Stimulated activated CD4-positive, alpha-beta T cell treated with anti-CD3 and anti-CD28 coated beads, Interleukin-2, amount 100 ng/mL, for 24 hours (primary cell): ENCODE results near the gene SMARCD2.
"Not testable (repeated sequence)": the region's sequence is repeated elsewhere in the genome, so short reads cannot be mapped to it uniquely, and the experiment has no call there.

ENCODE experiments used
- DNase-seq, 2 donors: peaks; one replicate each; pipeline ENCODE4 v3.0.0-alpha.2; 2020

Gene SMARCD2

DNA sequence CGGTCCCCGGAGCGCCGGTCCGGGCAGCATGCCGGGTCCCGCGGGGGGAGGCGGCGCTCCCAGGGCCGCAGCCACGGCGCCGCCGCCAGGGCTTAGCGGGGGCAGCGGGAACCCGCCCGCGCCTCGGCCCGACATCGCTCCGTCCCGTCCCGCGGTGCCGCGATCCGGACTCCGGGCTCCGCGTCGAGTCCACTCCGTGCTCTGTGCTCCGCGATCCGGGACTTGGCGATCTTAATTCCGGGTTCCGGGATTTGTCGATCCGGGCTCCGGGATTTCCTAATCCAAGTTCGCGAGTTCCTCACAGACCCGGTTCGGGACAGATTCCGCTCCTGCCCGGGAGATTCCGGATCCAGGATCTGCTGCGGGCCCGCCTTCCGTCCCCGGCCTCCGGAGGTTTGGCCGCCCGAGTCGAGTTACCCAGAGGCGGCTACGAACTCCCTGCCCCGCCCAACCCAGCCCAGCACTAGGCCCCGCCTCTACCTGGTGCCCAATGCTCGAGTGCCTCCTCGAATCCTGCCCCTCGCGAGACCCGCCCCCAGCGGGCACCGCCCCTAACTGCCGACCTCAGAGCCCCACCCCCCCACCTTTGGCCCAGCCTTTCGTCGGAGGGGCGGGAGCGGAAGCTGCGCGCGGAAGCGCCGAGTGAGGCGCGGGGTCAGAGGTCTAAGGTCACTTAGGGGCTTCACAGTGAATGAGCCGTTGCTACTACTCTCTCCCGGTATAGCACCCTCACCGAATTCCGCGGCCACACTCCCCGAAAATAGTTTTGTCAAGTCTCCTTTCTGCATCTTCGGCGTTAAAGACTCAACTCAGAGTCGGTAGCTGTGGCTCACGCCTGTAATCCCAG is at the start of gene SMARCD2:
SMARCD2 (minus strand) TSS at position 146 of the 847 bp plus-strand sequence; CDS start at position 135, 11 bp downstream.
- peak; percentile 99 for DNase-seq

DNA sequence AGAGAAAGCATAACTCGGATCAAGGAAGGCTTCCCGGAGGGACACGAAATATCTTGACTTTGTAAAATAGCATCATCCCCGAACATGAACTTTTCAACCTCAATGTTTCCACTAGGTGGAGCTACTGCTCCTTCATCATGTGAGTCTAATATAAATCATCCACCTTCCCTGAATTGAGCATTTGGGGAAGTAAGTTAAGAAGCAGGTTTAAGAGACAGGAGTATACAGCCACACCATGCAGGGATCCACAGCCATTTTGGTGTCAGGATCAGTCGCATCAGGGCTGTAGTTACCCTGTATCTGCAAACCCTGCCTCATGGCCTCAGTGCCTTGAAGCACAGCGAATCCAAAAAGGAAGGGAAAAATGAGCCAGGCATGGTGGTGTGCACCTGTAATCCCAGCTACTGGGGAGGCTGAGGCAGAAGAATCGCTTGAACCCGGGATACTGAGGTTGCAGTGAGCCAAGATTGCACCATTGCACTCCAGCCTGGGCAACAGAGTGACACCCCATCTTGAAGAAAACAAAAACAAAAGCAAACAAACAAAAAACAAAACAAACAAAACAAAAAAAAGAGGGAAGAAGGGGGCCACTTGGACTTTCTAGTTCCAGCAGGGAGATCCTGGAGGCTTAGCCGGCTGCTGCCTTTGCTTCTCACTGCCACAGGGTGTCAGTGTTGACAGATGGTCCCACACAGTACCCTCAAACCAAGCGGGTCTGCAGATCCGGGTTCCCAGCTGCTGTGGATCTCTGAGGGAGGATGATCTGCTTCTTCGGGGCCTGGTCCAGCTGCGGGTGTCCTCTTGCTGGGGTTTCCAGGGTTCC is 46.8 kb upstream of the SMARCD2 start:
- DNase-seq = peak in 1 of 2 donors; percentile 22

DNA sequence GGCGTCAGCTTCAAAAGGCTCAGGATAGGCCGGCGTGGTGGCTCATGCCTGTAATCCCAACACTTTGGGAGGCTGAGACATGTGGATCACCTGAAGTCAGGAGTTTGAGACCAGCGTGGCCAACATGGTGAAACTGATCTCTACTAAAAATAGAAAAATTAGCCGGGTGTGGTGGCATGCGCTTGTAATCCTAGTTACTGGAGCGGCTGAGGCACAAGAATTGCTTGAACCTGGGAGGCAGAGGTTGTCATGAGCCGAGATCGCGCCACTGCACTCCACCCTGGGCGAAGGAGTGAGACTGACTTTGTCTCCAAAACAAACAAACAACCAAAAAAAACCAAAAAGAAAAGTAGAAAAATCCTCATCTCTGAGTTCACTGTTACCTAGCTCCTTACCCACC is 42.6 kb upstream of the SMARCD2 start:
- DNase-seq = not testable (repeated sequence)

GRCh38 chr17:63882626-63883126 is 40.2 kb upstream of the SMARCD2 start:
- DNase-seq = not testable (repeated sequence)

DNA sequence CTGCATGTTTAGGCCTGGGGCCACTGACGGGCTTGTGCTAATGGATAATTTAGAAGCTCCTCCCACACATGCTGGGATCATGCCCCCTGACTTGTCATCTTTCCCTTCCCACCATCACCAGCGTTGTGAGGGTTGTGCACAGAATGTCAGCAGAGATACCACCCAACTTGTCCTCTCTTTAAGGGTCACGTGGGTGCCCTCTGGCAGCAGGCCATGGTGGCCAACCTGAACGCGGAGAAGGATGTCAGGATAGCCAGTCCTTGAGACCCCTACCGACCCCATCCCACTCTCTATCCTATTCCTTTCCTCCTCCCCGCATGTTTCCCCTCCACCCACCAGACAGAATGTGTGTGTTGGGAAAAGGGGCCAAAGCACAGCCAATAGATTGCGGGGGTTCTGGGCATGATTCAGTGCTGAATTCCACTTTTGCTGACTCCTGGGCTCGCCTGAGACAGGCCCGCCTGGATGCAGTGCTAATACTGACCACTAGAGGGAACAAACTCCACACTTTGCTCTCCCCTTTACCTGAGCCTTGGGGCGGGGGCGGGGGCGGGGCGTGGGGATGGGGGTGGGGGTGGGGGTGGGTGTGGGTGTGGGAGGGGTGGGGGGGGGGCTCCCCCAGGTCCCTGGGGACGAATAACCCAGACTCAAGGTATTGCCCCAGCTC is 39.6 kb upstream of the SMARCD2 start, which contains the start of gene GH2:
GH2 (minus strand) TSS at position 10 of the 667 bp plus-strand sequence. CDS start 143 bp downstream, outside the sequence.
- DNase-seq = peak; percentile 65 to 70

DNA sequence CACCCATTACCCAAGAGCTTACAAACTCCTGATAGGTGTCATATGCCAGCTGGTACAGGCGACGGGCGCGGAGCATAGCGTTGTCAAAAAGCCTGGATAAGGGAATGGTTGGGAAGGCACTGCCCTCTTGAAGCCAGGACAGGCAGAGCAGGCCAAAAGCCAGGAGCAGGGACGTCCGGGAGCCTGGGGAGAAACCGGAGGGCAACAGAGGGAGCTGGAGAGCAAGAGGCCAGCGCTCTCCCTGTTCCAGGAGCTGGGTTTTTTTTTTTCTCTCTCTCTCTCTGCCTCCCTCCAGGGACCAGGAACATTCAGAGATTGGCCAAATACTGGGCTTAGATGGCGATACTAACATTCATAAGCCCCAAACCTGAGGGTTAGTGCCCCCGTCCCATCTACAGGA is 38.9 kb upstream of the SMARCD2 start:
- DNase-seq = not testable (repeated sequence)

GRCh38 chr17:63880706-63881105 is 38.2 kb upstream of the SMARCD2 start:
- DNase-seq = no peak

- DNase-seq = not testable (repeated sequence)
Observed at GRCh38 chr17:63878413-63878812, 35.9 kb upstream of the SMARCD2 start.

DNA sequence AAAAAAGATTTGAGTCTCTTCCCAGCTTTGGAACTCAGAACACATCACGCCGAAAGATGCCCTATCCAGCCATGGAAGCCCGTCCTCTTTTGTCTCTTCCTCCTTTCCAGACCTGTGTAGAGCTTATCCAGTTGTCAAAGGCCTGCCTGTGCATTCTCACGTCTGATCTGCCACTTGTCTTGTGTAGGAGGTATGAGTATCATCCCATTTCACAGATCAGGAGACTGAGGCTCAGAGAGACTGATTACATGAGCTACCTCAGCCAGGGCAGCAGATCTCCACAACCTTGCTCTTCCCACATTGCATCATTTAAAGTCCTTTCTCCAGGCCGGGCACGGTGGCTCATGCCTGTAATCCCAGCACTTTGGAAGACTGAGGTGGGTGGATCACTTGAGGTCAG is 32.2 kb upstream of the SMARCD2 start:
- DNase-seq = not testable (repeated sequence)

DNA sequence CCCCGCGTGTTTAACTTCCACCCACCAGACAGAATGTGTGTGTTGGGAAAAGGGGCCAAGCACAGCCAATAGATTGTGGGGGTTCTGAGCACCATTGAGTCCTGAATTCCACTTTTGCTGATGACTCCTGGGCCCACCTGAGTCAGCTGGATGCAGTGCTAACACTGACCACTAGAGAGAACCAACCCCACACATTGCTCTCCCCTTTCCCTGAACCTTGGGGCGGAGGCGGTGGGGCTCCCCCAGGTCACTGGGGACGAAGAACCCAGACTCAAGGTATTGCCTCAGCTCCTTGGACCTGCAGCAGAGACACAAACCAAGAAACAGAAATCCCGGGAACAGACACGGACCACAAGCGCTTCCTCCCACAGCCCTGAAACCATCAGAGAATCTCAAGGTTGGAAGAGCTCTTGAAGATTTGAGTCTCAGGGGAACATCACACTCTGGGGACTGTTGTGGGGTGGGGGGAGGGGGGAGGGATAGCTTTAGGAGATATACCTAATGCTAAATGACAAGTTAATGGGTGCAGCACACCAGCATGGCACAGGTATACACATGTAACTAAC is 31.7 kb upstream of the SMARCD2 start:
- not testable (repeated sequence) for DNase-seq

- not testable (repeated sequence) for DNase-seq
Observed at GRCh38 chr17:63873577-63873976, 31.1 kb upstream of the SMARCD2 start, which contains the start of gene CSH2. Gene CSH2, minus strand, starts transcription at chr17:63873677. Its CDS starts 63 bp downstream, at chr17:63873614.

DNA sequence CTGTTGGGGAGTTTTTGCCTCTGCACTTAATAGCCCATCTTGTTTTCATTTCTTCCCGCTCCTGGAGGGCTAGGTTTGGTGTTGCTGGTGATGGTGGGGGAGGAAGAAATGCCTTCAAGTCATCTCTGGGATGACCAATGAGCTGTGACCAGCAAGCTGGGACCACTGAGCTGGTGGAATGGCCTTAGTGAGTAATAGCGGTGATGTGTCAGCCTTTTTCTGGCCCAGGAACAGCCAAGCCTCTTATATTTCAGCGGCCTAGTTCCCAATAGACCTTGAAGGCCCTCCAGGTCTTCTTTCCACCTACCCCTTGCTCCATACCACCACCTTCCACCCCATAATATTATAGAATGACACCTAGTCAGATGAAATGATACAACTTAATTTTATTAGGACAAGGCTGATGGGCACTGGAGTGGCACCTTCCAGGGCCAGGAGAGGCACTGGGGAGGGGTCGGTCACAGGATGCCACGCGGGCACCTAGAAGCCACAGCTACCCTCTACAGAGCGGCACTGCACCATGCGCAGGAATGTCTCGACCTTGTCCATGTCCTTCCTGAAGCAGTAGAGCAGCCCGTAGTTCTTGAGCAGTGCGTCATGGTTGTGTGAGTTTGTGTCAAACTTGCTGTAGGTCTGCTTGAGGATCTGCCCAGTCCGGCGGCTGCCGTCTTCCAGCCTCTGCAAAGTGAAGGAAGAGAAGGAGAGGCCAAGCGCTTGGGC is 29.3 kb upstream of the SMARCD2 start:
- DNase-seq = not testable (repeated sequence)

DNA sequence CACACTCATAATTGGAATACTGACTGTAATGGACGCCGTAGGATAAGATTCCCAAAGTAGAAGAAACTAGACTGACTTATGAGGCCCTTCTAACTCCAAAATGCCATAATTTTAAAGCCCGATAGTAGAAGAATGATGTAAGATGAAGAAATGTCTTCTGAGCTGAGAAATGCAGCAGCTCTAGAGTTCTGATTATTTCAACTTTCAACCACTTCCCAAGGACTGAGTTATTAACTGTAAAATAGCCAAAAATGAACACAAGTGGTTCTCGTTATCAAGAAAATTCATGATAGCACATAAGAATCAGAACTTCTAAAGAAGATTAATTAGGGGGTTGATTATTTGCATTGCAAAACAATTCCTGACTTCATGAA is 27.8 kb upstream of the SMARCD2 start:
- not testable (repeated sequence) for DNase-seq

- DNase-seq = not testable (repeated sequence)
Observed at GRCh38 chr17:63869491-63870291, 27.2 kb upstream of the SMARCD2 start.

- DNase-seq = not testable (repeated sequence)
Observed at GRCh38 chr17:63866625-63867024, 24.1 kb upstream of the SMARCD2 start.

GRCh38 chr17:63859257-63859656 is 16.8 kb upstream of the SMARCD2 start:
- DNase-seq = no peak

GRCh38 chr17:63856425-63856824 is 13.9 kb upstream of the SMARCD2 start:
- not testable (repeated sequence) for DNase-seq

DNA sequence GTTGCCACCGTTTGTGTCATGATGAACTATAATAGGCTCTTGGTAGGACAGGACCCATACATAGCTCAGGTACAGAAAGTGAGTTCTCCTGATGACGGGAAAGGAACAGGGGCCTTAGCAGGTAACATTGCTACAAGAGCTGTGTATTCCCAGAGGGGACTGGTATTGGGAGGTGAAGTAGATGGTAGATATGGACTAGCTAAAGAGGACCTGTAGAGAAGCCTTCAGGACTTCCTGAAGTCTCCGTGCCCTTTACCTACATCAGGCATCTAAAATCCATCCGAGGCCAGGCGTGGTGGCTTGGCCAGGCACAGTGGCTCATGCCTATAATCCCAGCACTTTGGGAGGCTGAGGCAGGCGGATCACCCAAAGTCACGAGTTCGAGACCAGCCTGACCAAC is 12.7 kb upstream of the SMARCD2 start:
- DNase-seq = no peak

DNA sequence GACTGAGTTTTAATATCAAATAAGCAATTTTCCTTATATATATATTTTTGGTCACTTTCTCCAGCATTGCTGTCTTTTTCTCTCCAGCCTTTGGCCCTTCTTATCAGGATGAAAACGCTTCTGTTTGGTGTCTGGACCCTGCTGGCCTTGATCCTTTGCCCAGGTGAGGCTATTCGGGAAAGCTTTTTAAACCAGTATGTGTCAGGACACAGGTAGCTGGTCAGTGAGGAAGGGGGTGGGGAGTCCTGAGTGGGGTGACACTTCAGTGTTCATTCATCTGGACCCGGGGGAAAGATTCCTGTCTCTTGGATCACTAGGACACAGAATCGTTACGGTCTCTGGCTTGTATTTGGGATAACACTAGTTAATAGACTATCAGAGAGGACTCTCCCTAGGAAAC is 12.2 kb upstream of the SMARCD2 start:
- no peak for DNase-seq

DNA sequence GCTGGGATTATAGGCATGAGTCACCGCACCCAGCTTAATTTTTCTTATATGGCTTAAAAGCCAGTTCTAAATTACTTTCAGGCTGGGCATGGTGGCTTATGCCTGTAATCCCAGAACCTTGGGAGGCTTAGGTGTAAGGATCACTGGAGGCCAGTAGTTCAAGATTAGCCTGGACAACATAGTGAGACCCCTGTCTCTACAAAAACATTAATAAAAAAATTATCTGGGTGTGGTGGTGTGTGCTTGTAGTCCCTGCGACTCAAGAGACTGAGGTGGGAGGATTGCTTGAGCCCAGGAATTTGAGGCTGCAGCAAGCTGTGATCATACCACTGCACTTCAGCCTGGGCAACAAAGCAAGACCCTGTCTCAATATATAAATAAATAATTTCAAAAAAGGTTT is 10.8 kb upstream of the SMARCD2 start:
- DNase-seq = no peak

DNA sequence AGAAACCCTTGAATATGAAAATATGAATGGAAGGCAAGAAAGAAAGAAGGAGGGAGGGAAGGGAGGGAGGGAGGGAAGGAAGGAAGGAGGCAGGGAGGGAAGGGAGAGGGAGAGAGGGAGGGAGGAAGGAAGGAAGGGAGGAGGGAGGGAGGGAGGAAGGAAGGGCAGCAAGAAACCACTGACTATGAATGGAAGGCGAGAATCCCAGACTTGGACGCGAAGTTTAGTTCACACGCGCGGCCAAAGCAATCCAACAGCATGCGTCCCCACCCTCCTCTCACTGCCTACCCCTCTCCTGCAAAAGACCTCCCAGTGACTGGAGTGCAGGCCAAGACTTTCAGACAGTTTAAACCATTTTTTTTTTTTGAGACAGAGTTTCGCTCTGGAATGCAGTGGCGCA is 7.9 kb upstream of the SMARCD2 start:
- DNase-seq = no peak
